A549 (cell line): ENCODE data around the gene RER1. TPM values are rescaled to one million over a fixed set of nuclear protein-coding genes. Genes with fewer than 3 reads are reported as not detected.

Experiments used
- ATAC-seq, 2 experiments: fragments of 200-7000 bp in 1 of 2; fragments of >200 bp in 1 of 2; cut with Nextera tagmentation in 1 of 2; cut with Tn5 transposase in 1 of 2; 3 replicates each; pipeline versions ENCODE4 v1.8.0 to v1.9.1; 2018 to 2020; ENCODE audit warnings: mild to moderate bottlenecking in 1 of 2, moderate library complexity in 1 of 2
- CTCF ChIA-PET: fragments of 300-600 bp; sonication (Branson Sonifier 250); formaldehyde crosslinking; extraction: SDS; loops from one replicate; lab custom pipeline; 2021; ENCODE audit warnings: antibody characterized with exemption, inconsistent platforms; lab: Yijun Ruan, JAX
- POLR2A ChIA-PET: fragments of 350-600 bp; formaldehyde crosslinking; extraction: SDS; loops from one replicate; lab custom pipeline; 2021; ENCODE audit warnings: antibody characterized with exemption, inconsistent platforms; lab: Yijun Ruan, JAX
- DNase-seq, 2 experiments: peaks; one replicate each; pipeline versions ENCODE4 v3.0.0 to v3.0.0-alpha.2; 2011 to 2016; ENCODE audit warnings: low read depth in 1 of 2, low spot score in 1 of 2
- FAIRE-seq: peaks from 2 replicates; lab custom pipeline; 2011; peaks lifted over from hg19 to GRCh38; lab: Jason Lieb, UNC
- H3K27ac ChIP-seq, 2 experiments: fragments of >200 bp; sonication (Bioruptor Twin); formaldehyde crosslinking; 3 replicates each; pipeline ENCODE4 v1.5.1; 2016 to 2017
- H3K4me1 ChIP-seq: fragments of >200 bp; sonication (Bioruptor Twin); formaldehyde crosslinking; 3 replicates; pipeline ENCODE4 v1.6.1; 2016
- H3K4me2 ChIP-seq: fragments of >200 bp; sonication (Bioruptor Twin); formaldehyde crosslinking; 3 replicates; pipeline ENCODE4 v1.6.1; 2016
- H3K4me3 ChIP-seq: fragments of >200 bp; sonication (Bioruptor Twin); formaldehyde crosslinking; 3 replicates; pipeline ENCODE4 v1.5.1; 2016
- H3K9me3 ChIP-seq: fragments of >200 bp; sonication (Bioruptor Twin); formaldehyde crosslinking; 3 replicates; pipeline ENCODE4 v1.6.1; 2016
- BCL3 ChIP-seq: fragments of >200 bp; sonication (Bioruptor Twin); formaldehyde crosslinking; IDR thresholded peaks from 3 replicates; pipeline ENCODE4 v1.6.1; 2016
- BHLHE40 ChIP-seq: IDR thresholded peaks from 2 replicates; pipeline ENCODE4 v1.6.1; 2012; ENCODE audit warnings: low read depth, low read length, inconsistent platforms
- CBX2 ChIP-seq: fragments of 200-600 bp; sonication (generic); IDR thresholded peaks from 2 replicates; pipeline ENCODE4 v1.6.1; 2016; ENCODE audit warnings: low read depth, mild to moderate bottlenecking, borderline replicate concordance
- CTCF ChIP-seq: fragments of >200 bp; sonication (Bioruptor Twin); formaldehyde crosslinking; IDR thresholded peaks from 3 replicates; pipeline ENCODE4 v1.5.1; 2016
- EHF ChIP-seq: fragments of 250-450 bp; sonication (Bioruptor Pico); IDR thresholded peaks from 2 replicates; pipeline ENCODE4 v1.5.0; 2020; ENCODE audit warnings: mild to moderate bottlenecking
- EHMT2 ChIP-seq: fragments of 200-600 bp; sonication (generic); IDR thresholded peaks from 2 replicates; pipeline ENCODE4 v1.6.1; 2016; ENCODE audit warnings: antibody characterized with exemption, low read depth, mild to moderate bottlenecking, moderate library complexity
- EP300 ChIP-seq, 2 experiments: fragments of >200 bp; sonication (Bioruptor Twin); formaldehyde crosslinking; IDR thresholded peaks; 2 replicates in 1 of 2; 3 replicates in 1 of 2; pipeline ENCODE4 v1.6.1; 2016 to 2017
- ESRRA ChIP-seq: fragments of 150-350 bp; IDR thresholded peaks from 2 replicates; pipeline ENCODE4 v1.6.1; 2014; ENCODE audit warnings: mild to moderate bottlenecking, low read length, borderline replicate concordance
- FOSB ChIP-seq: fragments of 250-450 bp; sonication (Bioruptor Pico); IDR thresholded peaks from 2 replicates; pipeline ENCODE4 v1.5.0; 2020; ENCODE audit warnings: mild to moderate bottlenecking, moderate library complexity
- FOXS1 ChIP-seq: fragments of 250-450 bp; sonication (Bioruptor Pico); IDR thresholded peaks from 2 replicates; pipeline ENCODE4 v1.5.0; 2020; ENCODE audit warnings: mild to moderate bottlenecking, moderate library complexity
- HDAC2 ChIP-seq: fragments of 200-600 bp; sonication (generic); IDR thresholded peaks from 2 replicates; pipeline ENCODE4 v1.6.1; 2016
- HES2 ChIP-seq: fragments of >200 bp; sonication (Bioruptor Twin); formaldehyde crosslinking; IDR thresholded peaks from 2 replicates; pipeline ENCODE4 v1.6.1; 2016
- HOXB13 ChIP-seq: fragments of 250-450 bp; sonication (Bioruptor Pico); IDR thresholded peaks from 2 replicates; pipeline ENCODE4 v1.5.0; 2020; ENCODE audit warnings: low read depth, mild to moderate bottlenecking, moderate library complexity
- HOXB5 ChIP-seq: fragments of 250-450 bp; sonication (Bioruptor Pico); IDR thresholded peaks from 2 replicates; pipeline ENCODE4 v1.5.0; 2020; ENCODE audit warnings: mild to moderate bottlenecking, moderate library complexity
- JUN ChIP-seq, 2 experiments: fragments of >200 bp; sonication (Bioruptor Twin); formaldehyde crosslinking; IDR thresholded peaks; 2 replicates in 1 of 2; 3 replicates in 1 of 2; pipeline ENCODE4 v1.6.1; 2016 to 2017
- JUNB ChIP-seq: fragments of >200 bp; sonication (Bioruptor Twin); formaldehyde crosslinking; IDR thresholded peaks from 2 replicates; pipeline ENCODE4 v1.6.1; 2016
- KDM1A ChIP-seq: fragments of 200-600 bp; sonication (generic); IDR thresholded peaks from 2 replicates; pipeline ENCODE4 v1.6.1; 2016; ENCODE audit warnings: low read depth, mild to moderate bottlenecking
- KDM5A ChIP-seq: fragments of 200-600 bp; sonication (generic); IDR thresholded peaks from 2 replicates; pipeline ENCODE4 v1.6.1; 2016; ENCODE audit warnings: antibody characterized with exemption, mild to moderate bottlenecking
- MAFK ChIP-seq: fragments of 450-650 bp; IDR thresholded peaks from 2 replicates; pipeline ENCODE4 v1.6.1; 2014; ENCODE audit not compliant: partially characterized antibody
- MAZ ChIP-seq: fragments of 150-350 bp; IDR thresholded peaks from 2 replicates; pipeline ENCODE4 v1.6.1; 2014; ENCODE audit warnings: antibody characterized with exemption, low read depth, low read length, borderline replicate concordance
- NPAS2 ChIP-seq: fragments of 250-450 bp; sonication (Bioruptor Pico); IDR thresholded peaks from 2 replicates; pipeline ENCODE4 v1.8.0; 2022; ENCODE audit warnings: mild to moderate bottlenecking, moderate library complexity, borderline replicate concordance
- POLR2A ChIP-seq: IDR thresholded peaks from 2 replicates; pipeline ENCODE4 v1.6.1; 2012; ENCODE audit warnings: mild to moderate bottlenecking, low read length
- POLR2AphosphoS2 ChIP-seq: conservative IDR thresholded peaks from 2 replicates; pipeline ENCODE4 v1.6.1; 2012; ENCODE audit warnings: low read length, improper control_type of control experiment, inconsistent platforms
- RAD21 ChIP-seq, 2 experiments: fragments of >200 bp in 1 of 2; sonication (Bioruptor Twin) in 1 of 2; formaldehyde crosslinking in 1 of 2; IDR thresholded peaks in 1 of 2; conservative IDR thresholded peaks in 1 of 2; 2 replicates in 1 of 2; 3 replicates in 1 of 2; pipeline ENCODE4 v1.6.1; 2012 to 2018; ENCODE audit warnings: inconsistent platforms in 1 of 2
- RCOR1 ChIP-seq: fragments of 150-350 bp; IDR thresholded peaks from 2 replicates; pipeline ENCODE4 v1.6.1; 2014; ENCODE audit warnings: antibody characterized with exemption, low read length, low read depth
- RFX5 ChIP-seq: fragments of 450-650 bp; IDR thresholded peaks from 2 replicates; pipeline ENCODE4 v1.7.1; 2014; ENCODE audit warnings: antibody characterized with exemption, mild to moderate bottlenecking, moderate library complexity
- TFCP2L1 ChIP-seq: fragments of 250-450 bp; sonication (Bioruptor Pico); IDR thresholded peaks from 2 replicates; pipeline ENCODE4 v1.5.0; 2021; ENCODE audit warnings: mild to moderate bottlenecking
- ZC3H11A ChIP-seq: fragments of 450-650 bp; IDR thresholded peaks from 2 replicates; pipeline ENCODE4 v1.6.1; 2014; ENCODE audit warnings: antibody characterized with exemption, mild to moderate bottlenecking
- ZNF302 ChIP-seq: fragments of 250-450 bp; sonication (Bioruptor Pico); IDR thresholded peaks from 2 replicates; pipeline ENCODE4 v1.9.0; 2021; ENCODE audit warnings: inconsistent platforms, mild to moderate bottlenecking, moderate library complexity
- WGBS: methylation state at CpG from one replicate; pipeline ENCODE4 v1.1.6; 2017; ENCODE audit errors: missing lambda C conversion rate; 5-methylcytosine and 5-hydroxymethylcytosine counted together
- polyA plus RNA-seq, 4 experiments: library from polyadenylated mRNA; depleted of rRNA in 3 of 4; stranded (reverse); fragments of >200 nt; fragmentation: RNase III in 1 of 4; extraction: RNeasy Plus Mini Kit Qiagen cat#74134 plus additional on column Dnase treatment in 1 of 4; gene quantifications; 2 replicates in 3 of 4; 3 replicates in 1 of 4; pipeline ENCODE4 v1.2.3, GENCODE V29; 2011 to 2017
- TF ChIP-seq, protein P1 (sequence below): IDR thresholded peaks from 2 replicates; pipeline ENCODE4 v1.6.1; 2012

Gene RER1
- polyA plus RNA-seq, 2 of the 4 experiments (the other 2 are of a cell fraction), result 72.3 to 213 TPM

GRCh38 chr1:2358072-2358471 lies 33.6 kb upstream of the RER1 start:
- no peak for FAIRE-seq
- ATAC-seq, result no peak
- Histone ChIP-seq H3K4me1 (no peaks in the 10 kb centered on the region), H3K4me3 (no peak overlapping the region), H3K9me3 (no peaks in the 10 kb centered on the region; the same call in 2 of the 3 replicates), H3K27ac (no peak overlapping the region), H3K4me2 (no peak overlapping the region)
- ChIA-PET POLR2A (no interaction called here), CTCF (interaction anchor here (1.2 to 1.4 kb wide), 2 partner anchors 23 to 39 kb away, joined by 3 read pairs; no protein-coding TSS in a partner anchor)
- no peak for TF ChIP-seq BHLHE40
- no peak for TF ChIP-seq EHF (CRISPR knock-in tag)
- TF ChIP-seq CBX2, result no peak
- DNase-seq, result no peak
- WGBS, result 84% methylated on average over 10 of the region's 13 CpGs

- Histone ChIP-seq H3K9me3 (peaks cover 3% of the 10 kb centered on the region; the same call in 2 of the 3 replicates), H3K4me3 (no peak overlapping the region), H3K4me2 (no peak overlapping the region), H3K27ac (no peak overlapping the region), H3K4me1 (no peaks in the 10 kb centered on the region)
- ChIA-PET CTCF (interaction anchor here (1.2 to 1.4 kb wide), 2 partner anchors 22 to 39 kb away, joined by 3 read pairs; no protein-coding TSS in a partner anchor), POLR2A (no interaction called here)
- DNase-seq (no peak), ATAC-seq (no peak), FAIRE-seq (no peak)
- 79% methylated on average over 7 of the region's 24 CpGs for WGBS
- TF ChIP-seq MAFK (no peak), FOXS1 (CRISPR knock-in tag) (no peak), JUN (IDR thresholded peaks at IDR 0.05) (no peak), ZC3H11A (no peak), HDAC2 (no peak), MAZ (no peak), CTCF (no peak), ESRRA (no peak), KDM5A (no peak), EP300 (IDR thresholded peaks at IDR 0.05) (no peak), POLR2AphosphoS2 (no peak), HOXB5 (CRISPR knock-in tag) (no peak), POLR2A (no peak), HOXB13 (CRISPR knock-in tag) (no peak), KDM1A (no peak), ZNF302 (CRISPR knock-in tag) (no peak), JUNB (no peak)
Observed at GRCh38 chr1:2358651-2359640, 32.7 kb upstream of the RER1 start.

DNA sequence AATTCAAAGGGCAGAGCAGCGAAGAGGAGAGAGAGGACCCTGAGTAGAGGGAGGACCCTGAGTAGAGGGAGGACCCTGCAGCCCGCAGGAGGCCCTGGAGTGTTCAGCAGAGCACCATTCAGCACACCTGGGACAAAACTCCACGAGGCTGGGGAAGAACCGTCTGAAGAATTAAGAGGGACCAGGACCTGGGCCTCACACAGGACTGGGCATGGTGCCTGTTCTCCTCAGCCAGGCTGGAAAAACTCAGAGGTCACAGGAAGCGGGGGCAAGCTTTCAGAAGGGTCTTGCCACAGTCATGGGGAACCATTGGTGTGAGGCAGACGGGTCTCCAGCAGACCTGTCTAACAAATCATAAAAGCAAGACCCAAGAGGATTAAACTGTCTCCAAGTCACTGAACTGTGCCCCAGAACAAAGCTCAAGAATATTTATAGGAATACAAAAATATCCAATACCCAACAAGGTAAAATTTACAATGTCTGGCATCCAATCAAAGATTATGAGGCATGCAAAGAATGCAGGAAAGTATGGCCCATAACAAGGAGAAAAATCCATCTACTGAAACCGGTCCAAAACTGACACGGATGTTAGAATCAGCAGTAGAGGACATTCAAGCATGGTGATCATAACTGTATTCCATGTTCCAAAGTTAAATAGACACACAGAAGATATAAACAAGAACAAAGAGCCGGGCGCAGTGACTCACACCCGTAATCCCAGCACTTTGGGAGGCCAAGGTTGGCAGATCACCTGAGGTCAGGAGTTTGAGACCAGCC lies 30.9 kb upstream of the RER1 start:
- DNase-seq, result no peak
- ChIA-PET CTCF (interaction anchor here (1.2 kb wide), 2 partner anchors 166 to 187 kb away, joined by 3 to 5 read pairs; partner anchors contain the start of gene FAAP20), POLR2A (no interaction called here)
- H3K27ac ChIP-seq, result no peak overlapping the region
- no peaks in the 10 kb centered on the region for H3K4me1 ChIP-seq
- no peak overlapping the region for H3K4me2 ChIP-seq
- H3K9me3 ChIP-seq, result peaks cover 3% of the 10 kb centered on the region; the same call in 2 of the 3 replicates
- ATAC-seq, result no peak
- FAIRE-seq, result no peak
- WGBS, result 67% methylated on average over 10 of the region's 11 CpGs
- no peak overlapping the region for H3K4me3 ChIP-seq
- TF ChIP-seq POLR2A, result no peak
- TF ChIP-seq, protein P1, sequence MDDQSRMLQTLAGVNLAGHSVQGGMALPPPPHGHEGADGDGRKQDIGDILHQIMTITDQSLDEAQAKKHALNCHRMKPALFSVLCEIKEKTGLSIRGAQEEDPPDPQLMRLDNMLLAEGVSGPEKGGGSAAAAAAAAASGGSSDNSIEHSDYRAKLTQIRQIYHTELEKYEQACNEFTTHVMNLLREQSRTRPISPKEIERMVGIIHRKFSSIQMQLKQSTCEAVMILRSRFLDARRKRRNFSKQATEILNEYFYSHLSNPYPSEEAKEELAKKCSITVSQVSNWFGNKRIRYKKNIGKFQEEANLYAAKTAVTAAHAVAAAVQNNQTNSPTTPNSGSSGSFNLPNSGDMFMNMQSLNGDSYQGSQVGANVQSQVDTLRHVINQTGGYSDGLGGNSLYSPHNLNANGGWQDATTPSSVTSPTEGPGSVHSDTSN, result no peak
- no peak for TF ChIP-seq FOSB
- TF ChIP-seq ZNF302 (CRISPR knock-in tag), result no peak
- TF ChIP-seq HOXB13 (CRISPR knock-in tag), result no peak
- TF ChIP-seq RAD21 (conservative IDR thresholded peaks at IDR 0.05 in 1 of 2, IDR thresholded peaks at IDR 0.05 in 1 of 2), result no peak
- TF ChIP-seq NPAS2, result no peak
- no peak for TF ChIP-seq ZC3H11A
- TF ChIP-seq EHMT2, result no peak
- TF ChIP-seq BCL3, result no peak
- TF ChIP-seq KDM5A, result no peak
- no peak for TF ChIP-seq HES2
- TF ChIP-seq RFX5, result no peak
- TF ChIP-seq RCOR1, result no peak
- no peak for TF ChIP-seq TFCP2L1 (CRISPR knock-in tag)
